Measurements from ENCODE around the gene FAM163B.
"Not testable (repeated sequence)": the region's sequence is repeated elsewhere in the genome, so short reads cannot be mapped to it uniquely, and the experiment has no call there.

Gene FAM163B

GRCh38 chr9:133635533-133636531 is 26.6 kb upstream of the FAM163B start, which contains the start of gene DBH:
DBH (plus strand) TSS chr9:133636363; CDS start chr9:133636372, 9 bp downstream.
- Histone ChIP-seq H3K27ac (ENCODE audit: low read depth, low read length) (no peak within 1 kb of the TSS), H3K4me3 (ENCODE audit: low read length) (no peak within 1 kb of the TSS), H3K9ac (ENCODE audit: low read length) (no peak within 1 kb of the TSS), H3K36me3 (ENCODE audit: control insufficient read depth, insufficient read depth, low read length) (no peaks in the 10 kb centered on the region), H3K27me3 (ENCODE audit: control insufficient read depth, insufficient read depth, low read length) (no peaks in the 10 kb centered on the region), H3K4me1 (ENCODE audit: control insufficient read depth, insufficient read depth, low read length) (no peaks in the 10 kb centered on the region)

- Histone ChIP-seq H3K27me3 (ENCODE audit: control insufficient read depth, insufficient read depth, low read length) (no peaks in the 10 kb centered on the region), H3K27ac (ENCODE audit: low read depth, low read length) (no peak overlapping the region), H3K4me1 (ENCODE audit: control insufficient read depth, insufficient read depth, low read length) (no peaks in the 10 kb centered on the region), H3K4me3 (ENCODE audit: low read length) (no peak overlapping the region), H3K9ac (ENCODE audit: low read length) (no peak overlapping the region), H3K36me3 (ENCODE audit: control insufficient read depth, insufficient read depth, low read length) (no peaks in the 10 kb centered on the region)
These were observed 25.9 kb upstream of the FAM163B start for GRCh38 chr9:133635098-133635497.

GRCh38 chr9:133634081-133634691 is 25.0 kb upstream of the FAM163B start:
- Histone ChIP-seq H3K4me3 (ENCODE audit: low read length) (no peak overlapping the region), H3K27me3 (ENCODE audit: control insufficient read depth, insufficient read depth, low read length) (no peaks in the 10 kb centered on the region), H3K27ac (ENCODE audit: low read depth, low read length) (no peak overlapping the region), H3K4me1 (ENCODE audit: control insufficient read depth, insufficient read depth, low read length) (no peaks in the 10 kb centered on the region), H3K36me3 (ENCODE audit: control insufficient read depth, insufficient read depth, low read length) (no peaks in the 10 kb centered on the region), H3K9ac (ENCODE audit: low read length) (no peak overlapping the region)

DNA sequence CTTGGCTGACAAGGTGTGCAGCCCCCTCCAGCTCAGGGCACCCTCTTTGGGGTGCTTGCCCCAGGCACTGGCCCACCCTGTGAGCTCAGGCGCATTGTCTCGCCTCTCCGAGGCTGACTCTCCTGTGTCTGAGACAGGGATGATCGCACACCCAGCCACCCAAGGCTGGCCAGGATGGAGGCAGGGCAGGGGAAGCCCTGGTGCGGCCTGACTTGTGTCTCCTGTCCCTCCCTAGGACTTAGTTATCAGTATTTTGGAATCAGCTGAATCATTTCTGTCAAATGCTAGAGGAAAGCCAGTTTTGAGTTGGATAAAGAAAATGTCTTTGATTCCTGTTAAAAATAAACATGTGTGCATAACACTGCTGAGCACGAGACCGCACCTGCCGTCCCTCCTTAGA is 24.5 kb upstream of the FAM163B start:
- Histone ChIP-seq H3K27me3 (ENCODE audit: control insufficient read depth, insufficient read depth, low read length) (no peaks in the 10 kb centered on the region), H3K4me1 (ENCODE audit: control insufficient read depth, insufficient read depth, low read length) (no peaks in the 10 kb centered on the region), H3K4me3 (ENCODE audit: low read length) (no peak overlapping the region), H3K27ac (ENCODE audit: low read depth, low read length) (no peak overlapping the region), H3K9ac (ENCODE audit: low read length) (no peak overlapping the region), H3K36me3 (ENCODE audit: control insufficient read depth, insufficient read depth, low read length) (no peaks in the 10 kb centered on the region)

- H3K36me3 ChIP-seq (ENCODE audit: control insufficient read depth, insufficient read depth, low read length), result no peaks in the 10 kb centered on the region
- no peak overlapping the region for H3K27ac ChIP-seq (ENCODE audit: low read depth, low read length)
- H3K9ac ChIP-seq (ENCODE audit: low read length), result no peak overlapping the region
- no peaks in the 10 kb centered on the region for H3K4me1 ChIP-seq (ENCODE audit: control insufficient read depth, insufficient read depth, low read length)
- no peak overlapping the region for H3K4me3 ChIP-seq (ENCODE audit: low read length)
- no peaks in the 10 kb centered on the region for H3K27me3 ChIP-seq (ENCODE audit: control insufficient read depth, insufficient read depth, low read length)
These were observed 23.9 kb upstream of the FAM163B start for GRCh38 chr9:133632806-133633680.

DNA sequence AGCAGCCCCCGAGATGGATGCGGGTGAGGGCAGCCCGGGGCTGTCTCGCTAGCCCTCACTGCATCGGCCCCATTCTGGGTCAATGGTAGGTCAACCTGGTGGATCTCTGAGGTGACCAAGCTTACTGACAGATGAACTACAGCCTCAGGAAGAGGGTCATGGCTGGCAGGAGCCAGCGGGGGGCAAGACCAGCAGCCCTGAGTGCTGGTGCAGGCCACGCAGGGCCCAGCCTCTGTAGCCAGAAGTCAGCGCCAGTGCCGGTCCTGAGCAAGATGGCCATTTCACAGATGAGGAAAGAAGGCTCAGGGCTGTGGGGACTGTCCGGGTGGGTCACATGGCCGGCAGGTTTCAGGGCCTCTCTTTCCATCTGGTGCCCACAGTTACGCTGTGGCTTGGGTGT is 21.9 kb upstream of the FAM163B start:
- no peaks in the 10 kb centered on the region for H3K36me3 ChIP-seq (ENCODE audit: control insufficient read depth, insufficient read depth, low read length)
- H3K4me1 ChIP-seq (ENCODE audit: control insufficient read depth, insufficient read depth, low read length), result no peaks in the 10 kb centered on the region
- H3K27ac ChIP-seq (ENCODE audit: low read depth, low read length), result no peak overlapping the region
- no peaks in the 10 kb centered on the region for H3K27me3 ChIP-seq (ENCODE audit: control insufficient read depth, insufficient read depth, low read length)
- no peak overlapping the region for H3K4me3 ChIP-seq (ENCODE audit: low read length)
- H3K9ac ChIP-seq (ENCODE audit: low read length), result no peak overlapping the region

DNA sequence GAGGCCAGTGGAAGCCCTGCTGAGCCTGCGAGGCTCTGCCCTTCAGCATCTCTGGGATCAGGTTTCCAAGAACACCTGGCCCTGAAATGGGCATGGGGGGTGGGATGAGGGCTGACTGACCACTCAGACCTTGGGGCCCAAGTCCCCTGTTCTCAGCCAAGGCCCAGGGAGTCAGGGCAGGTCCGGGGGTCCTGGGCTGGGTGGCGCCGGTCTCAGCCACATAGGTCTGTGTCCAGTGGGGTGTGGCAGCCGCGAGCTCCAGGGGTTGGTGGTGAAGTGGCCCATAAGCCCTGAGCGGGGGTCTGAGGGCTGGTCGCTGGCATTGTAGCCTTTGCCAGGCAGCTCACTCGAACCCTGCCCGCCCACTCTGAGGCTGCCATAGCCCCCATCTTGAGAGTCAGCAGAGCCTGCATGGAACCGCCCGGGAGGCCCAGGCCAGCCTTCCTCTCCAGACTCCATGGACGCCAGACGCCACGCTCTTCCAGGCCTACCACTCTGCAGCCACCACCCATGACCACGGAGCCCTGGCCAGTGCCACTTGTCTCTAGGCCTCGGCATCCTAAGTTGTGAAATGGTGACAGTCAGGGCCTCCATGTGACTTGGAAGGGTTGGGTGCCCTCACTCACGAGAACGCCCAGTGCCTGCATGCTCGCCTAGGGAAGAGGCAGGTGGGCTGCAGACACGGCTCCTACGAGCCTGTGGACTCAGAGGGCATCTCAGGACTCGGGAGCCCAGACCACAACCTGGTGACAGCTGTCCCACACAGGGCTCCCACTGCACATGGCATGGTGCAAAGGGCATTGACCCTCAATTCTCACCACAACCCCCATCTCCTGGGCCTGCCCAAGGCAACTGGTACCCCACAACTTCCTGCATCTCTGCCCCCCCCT is 20.3 kb upstream of the FAM163B start:
- Histone ChIP-seq H3K36me3 (ENCODE audit: control insufficient read depth, insufficient read depth, low read length) (no peaks in the 10 kb centered on the region), H3K27ac (ENCODE audit: low read depth, low read length) (no peak overlapping the region), H3K27me3 (ENCODE audit: control insufficient read depth, insufficient read depth, low read length) (no peaks in the 10 kb centered on the region), H3K4me3 (ENCODE audit: low read length) (no peak overlapping the region), H3K4me1 (ENCODE audit: control insufficient read depth, insufficient read depth, low read length) (no peaks in the 10 kb centered on the region), H3K9ac (ENCODE audit: low read length) (no peak overlapping the region)

DNA sequence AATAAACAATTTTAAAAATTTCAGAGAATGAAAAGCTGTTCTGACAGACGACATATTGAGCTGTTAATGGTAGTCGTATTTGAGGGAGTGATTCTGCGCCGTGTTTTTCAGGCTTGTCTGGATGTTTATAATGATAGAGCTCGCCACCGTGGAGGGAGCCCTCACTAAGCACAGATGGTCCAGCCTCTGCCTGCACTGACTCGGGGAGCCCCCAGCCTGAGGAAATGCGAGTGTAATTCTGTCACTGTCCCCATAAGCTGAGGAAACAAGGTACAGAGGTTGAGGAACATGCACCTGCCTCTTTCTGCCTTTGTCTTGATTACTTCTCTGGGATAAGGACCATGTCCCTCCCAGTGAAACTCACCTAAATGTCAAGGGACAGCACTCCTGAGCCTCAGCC is 19.6 kb upstream of the FAM163B start:
- no peaks in the 10 kb centered on the region for H3K36me3 ChIP-seq (ENCODE audit: control insufficient read depth, insufficient read depth, low read length)
- H3K4me3 ChIP-seq (ENCODE audit: low read length), result no peak overlapping the region
- no peak overlapping the region for H3K9ac ChIP-seq (ENCODE audit: low read length)
- no peaks in the 10 kb centered on the region for H3K27me3 ChIP-seq (ENCODE audit: control insufficient read depth, insufficient read depth, low read length)
- H3K4me1 ChIP-seq (ENCODE audit: control insufficient read depth, insufficient read depth, low read length), result no peaks in the 10 kb centered on the region
- H3K27ac ChIP-seq (ENCODE audit: low read depth, low read length), result no peak overlapping the region

DNA sequence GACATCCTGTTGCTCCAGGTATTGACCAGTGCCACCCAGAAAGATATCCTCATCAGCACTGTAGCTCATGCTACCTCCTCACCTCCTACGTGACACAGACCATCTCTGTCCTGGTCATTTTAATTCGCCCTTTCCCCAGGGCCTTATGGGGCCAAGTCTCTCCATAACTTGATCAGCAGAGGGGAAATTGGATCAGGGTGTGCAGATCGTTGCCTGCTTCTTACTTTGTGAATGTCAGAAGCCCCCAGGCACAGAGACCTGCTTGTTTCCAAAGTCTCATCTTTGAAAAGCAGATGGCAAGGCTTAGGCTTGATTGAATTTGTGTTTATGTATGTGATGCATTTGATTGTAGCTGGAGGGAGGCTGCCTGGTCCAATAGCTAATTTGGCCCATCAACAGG is 18.2 kb upstream of the FAM163B start:
- Histone ChIP-seq H3K4me3 (ENCODE audit: low read length) (no peak overlapping the region), H3K9ac (ENCODE audit: low read length) (no peak overlapping the region), H3K27ac (ENCODE audit: low read depth, low read length) (no peak overlapping the region), H3K27me3 (ENCODE audit: control insufficient read depth, insufficient read depth, low read length) (no peaks in the 10 kb centered on the region), H3K4me1 (ENCODE audit: control insufficient read depth, insufficient read depth, low read length) (no peaks in the 10 kb centered on the region), H3K36me3 (ENCODE audit: control insufficient read depth, insufficient read depth, low read length) (no peaks in the 10 kb centered on the region)

- not testable (repeated sequence) for H3K4me1 ChIP-seq (ENCODE audit: control insufficient read depth, insufficient read depth, low read length); H3K9ac ChIP-seq (ENCODE audit: low read length); H3K27me3 ChIP-seq (ENCODE audit: control insufficient read depth, insufficient read depth, low read length); H3K4me3 ChIP-seq (ENCODE audit: low read length); H3K27ac ChIP-seq (ENCODE audit: low read depth, low read length); H3K36me3 ChIP-seq (ENCODE audit: control insufficient read depth, insufficient read depth, low read length)
These were observed 16.8 kb upstream of the FAM163B start for GRCh38 chr9:133626008-133626407.

- no peaks in the 10 kb centered on the region for H3K36me3 ChIP-seq (ENCODE audit: control insufficient read depth, insufficient read depth, low read length)
- no peak overlapping the region for H3K4me3 ChIP-seq (ENCODE audit: low read length)
- no peaks in the 10 kb centered on the region for H3K27me3 ChIP-seq (ENCODE audit: control insufficient read depth, insufficient read depth, low read length)
- no peak overlapping the region for H3K27ac ChIP-seq (ENCODE audit: low read depth, low read length)
- H3K4me1 ChIP-seq (ENCODE audit: control insufficient read depth, insufficient read depth, low read length), result no peaks in the 10 kb centered on the region
- no peak overlapping the region for H3K9ac ChIP-seq (ENCODE audit: low read length)
These were observed 13.4 kb upstream of the FAM163B start for GRCh38 chr9:133622555-133622954.
